ENCODE measurements around the gene CRYBA2. TPM values are rescaled to one million over a fixed set of nuclear protein-coding genes. Genes with fewer than 3 reads are reported as not detected.

CRYBA2 gene
- total RNA-seq, 1 donor = 1.3 TPM

DNA sequence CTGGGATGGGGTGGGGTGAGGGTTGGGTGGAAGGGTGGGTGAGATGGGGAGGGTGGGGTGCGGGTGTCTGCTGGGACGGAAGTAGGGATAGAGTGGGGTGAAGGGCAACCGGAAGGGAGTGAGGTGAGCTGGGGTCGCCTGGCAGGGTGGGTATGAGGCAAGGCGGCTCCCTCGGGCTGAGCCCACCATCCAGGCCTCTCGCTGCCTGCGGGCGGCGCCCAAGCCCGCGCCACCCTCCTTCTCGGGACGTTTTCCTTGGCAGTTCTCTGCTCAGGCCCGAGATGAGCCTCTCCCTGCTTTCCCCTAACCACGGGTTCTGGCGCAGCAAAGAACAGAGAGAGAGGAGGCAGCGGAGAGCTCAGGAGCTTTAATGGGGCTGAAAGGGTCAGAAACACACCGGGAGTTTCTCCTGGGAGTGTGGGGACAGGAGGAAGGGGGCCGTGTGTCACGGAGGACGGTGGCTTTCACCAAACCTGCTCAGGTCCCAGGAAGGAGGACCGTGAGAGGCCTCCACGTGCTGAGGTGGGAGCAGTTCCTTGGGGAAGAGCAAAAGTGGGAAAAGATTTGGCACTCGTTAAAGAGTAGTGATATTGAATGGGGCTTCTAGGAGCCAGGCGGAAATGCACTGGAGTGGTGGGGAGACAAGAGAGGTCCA, 12.4 kb downstream of the CRYBA2 start:
- TF ChIP-seq, protein P1, sequence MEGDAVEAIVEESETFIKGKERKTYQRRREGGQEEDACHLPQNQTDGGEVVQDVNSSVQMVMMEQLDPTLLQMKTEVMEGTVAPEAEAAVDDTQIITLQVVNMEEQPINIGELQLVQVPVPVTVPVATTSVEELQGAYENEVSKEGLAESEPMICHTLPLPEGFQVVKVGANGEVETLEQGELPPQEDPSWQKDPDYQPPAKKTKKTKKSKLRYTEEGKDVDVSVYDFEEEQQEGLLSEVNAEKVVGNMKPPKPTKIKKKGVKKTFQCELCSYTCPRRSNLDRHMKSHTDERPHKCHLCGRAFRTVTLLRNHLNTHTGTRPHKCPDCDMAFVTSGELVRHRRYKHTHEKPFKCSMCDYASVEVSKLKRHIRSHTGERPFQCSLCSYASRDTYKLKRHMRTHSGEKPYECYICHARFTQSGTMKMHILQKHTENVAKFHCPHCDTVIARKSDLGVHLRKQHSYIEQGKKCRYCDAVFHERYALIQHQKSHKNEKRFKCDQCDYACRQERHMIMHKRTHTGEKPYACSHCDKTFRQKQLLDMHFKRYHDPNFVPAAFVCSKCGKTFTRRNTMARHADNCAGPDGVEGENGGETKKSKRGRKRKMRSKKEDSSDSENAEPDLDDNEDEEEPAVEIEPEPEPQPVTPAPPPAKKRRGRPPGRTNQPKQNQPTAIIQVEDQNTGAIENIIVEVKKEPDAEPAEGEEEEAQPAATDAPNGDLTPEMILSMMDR (IDR thresholded peaks at IDR 0.05; ENCODE audit: insufficient read depth, low read depth, low read length) = no peak
- no peak for DNase-seq (ENCODE audit: low read depth)
- no peak overlapping the region for H3K4me3 ChIP-seq (ENCODE audit: low read depth, low read length)

DNA sequence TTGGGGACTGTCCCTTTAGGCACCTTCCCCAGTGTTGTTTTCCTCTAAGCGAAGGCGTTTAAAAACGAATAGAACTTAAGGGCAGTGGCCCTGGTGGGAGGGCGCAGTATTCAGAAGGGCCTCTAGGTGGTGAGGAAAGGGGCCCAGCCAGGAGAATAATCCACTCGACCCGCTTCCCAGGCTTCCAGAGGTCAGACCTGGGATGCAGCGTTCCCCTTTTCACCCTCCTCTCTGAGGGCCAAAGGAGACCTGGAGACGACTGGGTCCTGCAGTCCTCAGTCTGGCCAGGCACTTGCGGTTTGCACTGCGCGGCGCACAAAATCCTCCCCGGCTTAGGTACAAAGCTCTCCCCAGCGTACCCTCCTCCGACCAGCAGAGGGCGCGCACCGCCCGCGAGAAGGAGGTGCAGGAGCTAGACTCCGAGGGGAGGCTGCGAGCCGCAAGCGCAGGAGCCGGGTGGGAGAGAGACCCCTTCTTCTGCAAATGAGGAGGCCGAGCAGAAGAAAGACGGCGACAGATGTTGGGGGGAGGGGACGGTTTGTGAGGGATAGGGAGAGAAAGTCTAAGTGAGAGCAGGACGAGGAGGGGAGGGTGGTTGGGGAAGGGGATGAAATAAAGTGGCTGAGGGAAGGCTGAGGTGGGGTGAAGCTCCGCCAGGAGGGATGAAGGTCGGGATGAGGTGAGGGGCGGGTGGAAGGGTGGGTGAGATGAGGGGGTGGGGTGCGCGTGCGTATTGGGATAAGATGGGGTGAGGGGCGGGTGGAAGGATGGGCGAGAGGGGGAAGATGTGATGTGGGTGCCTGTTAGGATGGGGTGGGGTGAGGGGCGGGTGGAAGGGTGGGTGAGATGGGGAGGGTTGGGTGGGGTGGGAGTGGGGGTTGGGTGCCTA, 13.1 kb downstream of the CRYBA2 start:
- peak; percentile 76 for DNase-seq (ENCODE audit: low read depth)
- TF ChIP-seq, protein P1 (IDR thresholded peaks at IDR 0.05; ENCODE audit: insufficient read depth, low read depth, low read length) = peak; percentile 90
- H3K4me3 ChIP-seq (ENCODE audit: low read depth, low read length) = peak overlapping the region; percentile 26

DNA sequence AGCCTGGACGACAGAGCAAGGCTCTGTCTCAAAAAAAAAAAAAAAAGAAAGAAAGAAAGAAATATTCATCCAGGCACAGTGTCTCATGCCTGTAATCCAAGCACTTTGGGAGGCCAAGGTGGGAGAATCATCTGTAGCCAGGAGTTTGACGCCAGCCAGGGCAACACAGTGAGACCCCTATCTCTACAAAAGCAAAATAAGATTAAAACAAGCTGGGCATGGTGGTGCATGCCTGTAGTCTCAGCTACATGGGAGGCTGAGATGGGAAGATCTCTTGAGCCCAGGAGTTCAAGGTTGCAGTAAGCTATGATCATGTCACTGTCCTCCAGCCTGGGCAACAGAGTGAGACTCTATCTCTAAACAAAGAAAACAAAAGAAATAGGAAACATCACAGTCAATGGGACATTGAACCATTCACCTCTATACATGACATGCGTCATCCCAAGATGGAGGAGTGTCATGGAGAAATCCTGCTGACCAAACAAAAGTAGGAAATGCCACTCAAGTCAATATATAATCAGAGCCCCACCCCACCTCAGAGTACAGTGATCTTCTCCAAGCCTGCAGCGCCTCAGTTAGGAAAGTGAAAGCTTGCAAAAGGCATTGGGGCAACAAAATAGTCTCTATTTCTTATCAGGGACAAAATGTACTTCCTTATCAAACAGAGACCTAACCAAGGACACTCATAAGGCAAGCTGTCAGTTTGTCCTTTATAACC, 18.0 kb downstream of the CRYBA2 start:
- DNase-seq (ENCODE audit: low read depth) = no peak
- H3K4me3 ChIP-seq (ENCODE audit: low read depth, low read length) = no peak overlapping the region
- TF ChIP-seq, protein P1 (IDR thresholded peaks at IDR 0.05; ENCODE audit: insufficient read depth, low read depth, low read length) = no peak

DNA sequence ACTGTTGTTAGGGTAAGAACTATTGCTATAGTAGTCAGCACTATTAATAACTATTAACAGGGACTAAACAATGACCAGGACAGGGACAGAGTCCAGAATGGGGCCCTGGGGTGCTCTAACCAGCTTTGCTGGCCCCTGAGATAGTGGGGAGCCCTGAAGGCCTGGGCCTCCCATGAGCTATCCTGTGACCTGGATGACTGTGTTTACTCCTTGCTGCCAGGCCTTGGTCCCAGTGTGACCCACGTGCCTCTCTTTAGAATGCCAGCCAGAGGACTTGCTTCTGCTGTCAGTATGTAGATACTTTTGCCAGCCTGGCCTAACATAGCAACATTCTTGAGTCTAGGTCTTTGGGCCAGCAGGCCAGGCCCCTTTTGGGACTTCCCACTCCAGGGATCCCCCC, 22.3 kb downstream of the CRYBA2 start:
- TF ChIP-seq, protein P1 (IDR thresholded peaks at IDR 0.05; ENCODE audit: insufficient read depth, low read depth, low read length) = no peak
- H3K4me3 ChIP-seq (ENCODE audit: low read depth, low read length) = no peak overlapping the region
- DNase-seq (ENCODE audit: low read depth) = no peak

DNA sequence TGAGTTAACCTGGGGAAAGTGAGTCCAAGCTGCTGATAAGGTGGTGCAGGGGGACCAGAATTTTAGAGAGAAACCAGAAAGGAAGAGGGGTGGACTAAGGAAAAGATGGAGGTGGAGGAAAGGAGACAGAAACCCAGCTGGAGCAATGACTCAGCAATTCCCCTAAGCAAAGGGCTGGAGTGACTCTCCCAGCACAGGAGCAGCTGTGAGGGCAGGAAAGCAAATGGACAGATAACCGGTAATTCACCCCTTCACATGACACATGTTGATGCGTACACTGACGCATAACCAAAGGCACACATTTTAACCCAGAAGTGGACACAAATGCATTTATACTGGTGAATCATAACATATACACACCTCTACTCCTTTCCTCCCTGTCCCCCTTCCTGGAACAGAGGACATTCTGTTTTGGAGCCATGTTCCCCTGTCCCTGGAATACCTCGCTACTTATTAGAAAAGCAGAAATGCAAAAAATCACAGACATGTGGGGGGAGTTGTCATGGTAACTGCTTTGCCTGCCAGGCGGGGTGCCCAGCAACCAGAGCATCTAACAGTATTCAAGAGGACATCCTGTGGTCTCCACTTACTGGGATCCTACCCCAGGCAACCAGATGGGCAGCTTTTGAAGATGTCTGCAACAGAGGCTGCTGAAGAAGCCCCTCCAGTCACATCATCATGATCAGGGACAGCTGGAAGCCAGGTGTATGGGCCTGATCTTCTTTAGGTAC, 29.0 kb downstream of the CRYBA2 start:
- peak; percentile 58 for DNase-seq (ENCODE audit: low read depth)
- no peak overlapping the region for H3K4me3 ChIP-seq (ENCODE audit: low read depth, low read length)
- TF ChIP-seq, protein P1 (IDR thresholded peaks at IDR 0.05; ENCODE audit: insufficient read depth, low read depth, low read length) = no peak

DNA sequence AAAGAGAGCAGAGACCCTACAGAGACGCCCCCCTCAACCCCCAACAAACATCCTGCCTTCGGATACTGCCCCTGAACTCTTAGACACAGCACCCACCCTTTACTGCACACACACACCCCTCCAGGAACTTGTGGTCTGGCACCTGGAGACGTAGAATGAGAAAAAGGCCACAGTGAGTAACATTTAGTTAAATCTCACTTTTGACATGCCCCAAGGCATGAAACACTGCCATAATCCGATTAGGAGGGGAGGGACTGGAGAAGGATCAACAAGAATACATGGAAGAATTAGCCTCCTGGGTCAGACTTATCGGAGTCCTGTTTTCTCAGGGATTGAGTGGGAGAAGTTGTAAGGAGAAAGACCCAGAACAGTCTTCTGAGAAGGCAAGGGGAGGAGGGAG, 29.6 kb downstream of the CRYBA2 start:
- TF ChIP-seq, protein P1 (IDR thresholded peaks at IDR 0.05; ENCODE audit: insufficient read depth, low read depth, low read length) = no peak
- no peak for DNase-seq (ENCODE audit: low read depth)
- H3K4me3 ChIP-seq (ENCODE audit: low read depth, low read length) = no peak overlapping the region
